Peyer's patch (tissue), 4 donors: ENCODE data around the gene OBSCN. TPM values are rescaled to one million over a fixed set of nuclear protein-coding genes. Genes with fewer than 3 reads are reported as not detected.

Experiments
- DNase-seq, 3 donors: peaks; one replicate each; pipeline ENCODE4 v3.0.0-alpha.2; 2017 to 2019
- H3K27ac ChIP-seq, 4 donors: fragments of 200-600 bp; sonication (generic); one replicate each; pipeline ENCODE4 v1.5.1; 2016 to 2019
- H3K27me3 ChIP-seq, 2 donors: fragments of 200-600 bp; sonication (generic); one replicate each; pipeline ENCODE4 v1.5.1; 2019
- H3K36me3 ChIP-seq, 3 donors: fragments of 200-600 bp; sonication (generic); one replicate each; pipeline ENCODE4 v1.5.1; 2016 to 2019
- H3K4me1 ChIP-seq, 4 donors: fragments of 200-600 bp; sonication (generic); one replicate each; pipeline ENCODE4 v1.5.1; 2016 to 2019
- H3K4me3 ChIP-seq, 4 donors: fragments of 200-600 bp; sonication (generic); 1 replicate in 3 of 4; 2 replicates in 1 of 4; pipeline ENCODE4 v1.5.1; 2016 to 2019; ENCODE audit warnings: mild to moderate bottlenecking in 1 of 4
- H3K9me3 ChIP-seq, 4 donors: fragments of 200-600 bp; sonication (generic); one replicate each; pipeline ENCODE4 v1.5.1; 2016 to 2019; ENCODE audit warnings: mild to moderate bottlenecking in 1 of 4
- CTCF ChIP-seq, 6 experiments: fragments of 450-650 bp in 4 of 6; fragments of 200-600 bp in 2 of 6; sonication (generic) in 1 of 6; IDR thresholded peaks; one replicate each; pipeline ENCODE4 v1.5.1; 2017 to 2019; ENCODE audit warnings: antibody characterized with exemption in 6 of 6, mild to moderate bottlenecking in 3 of 6, moderate library complexity in 1 of 6
- POLR2A ChIP-seq, 2 donors: fragments of 450-650 bp; IDR thresholded peaks; one replicate each; pipeline ENCODE4 v1.5.1; 2017; ENCODE audit warnings: antibody characterized with exemption in 2 of 2, mild to moderate bottlenecking in 2 of 2, moderate library complexity in 2 of 2
- total RNA-seq, 4 donors: library from RNA; depleted of rRNA; stranded (reverse); fragments of >200 nt; gene quantifications; one replicate each; pipeline ENCODE4 v1.1.0, GENCODE V29; 2016

The OBSCN gene
- total RNA-seq, 4 donors from 2014 or later, result 5.8 to 136 (median 34.4) TPM

- no peaks in the 10 kb centered on the region for H3K9me3 ChIP-seq
- H3K4me1 ChIP-seq, result no peaks in the 10 kb centered on the region
- H3K27me3 ChIP-seq, result no peaks in the 10 kb centered on the region
- H3K4me3 ChIP-seq, result no peak overlapping the region
- H3K27ac ChIP-seq, result no peak overlapping the region
- TF ChIP-seq POLR2A (IDR thresholded peaks at IDR 0.05), result no peak
- TF ChIP-seq CTCF (IDR thresholded peaks at IDR 0.05), result no peak
- no peak for DNase-seq
- no peaks in the 10 kb centered on the region for H3K36me3 ChIP-seq
These were observed 158.4 kb downstream of the OBSCN start for GRCh38 chr1:228366062-228366865.

GRCh38 chr1:228366866-228367741 lies 159.3 kb downstream of the OBSCN start:
- Histone ChIP-seq H3K4me3 (no peak overlapping the region), H3K9me3 (no peaks in the 10 kb centered on the region), H3K27ac (no peak overlapping the region), H3K36me3 (no peaks in the 10 kb centered on the region), H3K27me3 (no peaks in the 10 kb centered on the region), H3K4me1 (peaks cover 0 to 2% (median 0%) of the 10 kb centered on the region in 4 donors)
- TF ChIP-seq CTCF (IDR thresholded peaks at IDR 0.05) (no peak), POLR2A (IDR thresholded peaks at IDR 0.05) (no peak)
- DNase-seq, result no peak

- no peak overlapping the region for H3K27ac ChIP-seq
- H3K9me3 ChIP-seq, result no peaks in the 10 kb centered on the region
- no peaks in the 10 kb centered on the region for H3K27me3 ChIP-seq
- no peak for TF ChIP-seq CTCF (IDR thresholded peaks at IDR 0.05)
- no peak for TF ChIP-seq POLR2A (IDR thresholded peaks at IDR 0.05)
- H3K36me3 ChIP-seq, result no peaks in the 10 kb centered on the region
- no peak overlapping the region for H3K4me3 ChIP-seq
- peak in 1 of 3 donors; percentile 50 for DNase-seq
- peaks cover 0 to 6% (median 0%) of the 10 kb centered on the region in 4 donors for H3K4me1 ChIP-seq
These were observed 160.3 kb downstream of the OBSCN start for GRCh38 chr1:228367798-228368791.

GRCh38 chr1:228368801-228369607 lies 161.2 kb downstream of the OBSCN start:
- H3K4me1 ChIP-seq, result peaks cover 0 to 6% (median 0%) of the 10 kb centered on the region in 4 donors
- H3K4me3 ChIP-seq, result no peak overlapping the region
- DNase-seq, result peak in 1 of 3 donors; percentile 40
- no peaks in the 10 kb centered on the region for H3K36me3 ChIP-seq
- no peaks in the 10 kb centered on the region for H3K27me3 ChIP-seq
- TF ChIP-seq POLR2A (IDR thresholded peaks at IDR 0.05) (no peak), CTCF (IDR thresholded peaks at IDR 0.05) (no peak)
- no peak overlapping the region for H3K27ac ChIP-seq
- H3K9me3 ChIP-seq, result no peaks in the 10 kb centered on the region
